ENCODE results near the gene CSTF2. TPM values are rescaled to one million over a fixed set of nuclear protein-coding genes. Genes with fewer than 3 reads are reported as not detected.
"Not testable (repeated sequence)": the region's sequence is repeated elsewhere in the genome, so short reads cannot be mapped to it uniquely, and the experiment has no call there.

CSTF2 gene
- total and polyA plus RNA-seq, 10 of the 15 experiments (the other 5 are each of a cell fraction or from before 2014, with no cell fraction given), result 7.7 to 66.6 (median 35.8) TPM

GRCh38 chrX:100796371-100796770 is 23.8 kb upstream of the CSTF2 start:
- H3K36me3 ChIP-seq (ENCODE audit: control insufficient read depth in 2 of 2, insufficient read depth in 2 of 2, low read length in 1 of 2); CTCF ChIA-PET; H3K9ac ChIP-seq (ENCODE audit: control insufficient read depth, insufficient read depth, low read length); H3K27ac ChIP-seq (ENCODE audit: control insufficient read depth, insufficient read depth); FAIRE-seq; H4K20me1 ChIP-seq (ENCODE audit: control insufficient read depth, insufficient read depth); RAD21 ChIA-PET (ENCODE audit: unreplicated experiment); H3K27me3 ChIP-seq (replicated peaks in 1 of 2; ENCODE audit: control insufficient read depth in 2 of 2, insufficient read depth in 2 of 2, low read length in 1 of 2); H2AFZ ChIP-seq (ENCODE audit: control insufficient read depth, low read depth, low read length); ATAC-seq; intact Hi-C loops (cut with micrococcal nuclease; ENCODE audit: unreplicated experiment); H3K4me2 ChIP-seq (ENCODE audit: control insufficient read depth, insufficient read depth); H3K79me2 ChIP-seq (ENCODE audit: control insufficient read depth, insufficient read depth, low read length); DNase-seq (ENCODE audit: low read depth, low spot score); H3K9me3 ChIP-seq (replicated peaks; ENCODE audit: control insufficient read depth, insufficient read depth, low read length); H3K4me3 ChIP-seq; POLR2A ChIA-PET; BruUV-seq (replicated peaks); in situ Hi-C loops (cut with MboI); H3K4me1 ChIP-seq (ENCODE audit: control insufficient read depth, insufficient read depth, low read length): not testable (repeated sequence)
- SMC1A ChIA-PET (ENCODE audit: uncharacterized antibody, unreplicated experiment), result interaction anchor here (0.8 kb wide), 1 partner anchor 27 kb away, joined by 3 read pairs; no protein-coding TSS in a partner anchor
- WGBS (ENCODE audit: insufficient coverage, insufficient replicate concordance, low lambda C conversion rate, missing lambda C conversion rate), result 50% methylated on average over 7 of the region's 7 CpGs

DNA sequence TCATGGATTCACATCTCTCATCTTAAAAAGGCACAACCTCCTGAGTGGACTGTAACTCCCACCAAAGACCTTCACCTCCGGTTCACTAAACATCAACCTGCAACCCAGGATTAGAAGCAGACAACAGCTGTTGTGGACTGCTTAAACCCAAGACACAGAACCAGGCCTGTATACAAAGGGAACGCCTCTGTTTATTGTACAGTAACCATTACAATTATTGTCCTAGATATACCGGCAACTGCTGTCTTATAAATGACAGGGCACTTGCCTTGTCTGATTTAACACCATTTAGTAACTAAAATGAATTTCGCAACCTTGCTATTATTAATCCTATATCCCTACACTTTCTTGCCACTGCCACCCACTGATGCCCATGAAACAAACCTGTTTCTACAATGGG is 22.8 kb upstream of the CSTF2 start:
- Histone ChIP-seq H3K4me3 (no peak overlapping the region), H3K4me1 (ENCODE audit: control insufficient read depth, insufficient read depth, low read length) (no peaks in the 10 kb centered on the region), H3K4me2 (ENCODE audit: control insufficient read depth, insufficient read depth) (no peak overlapping the region), H4K20me1 (ENCODE audit: control insufficient read depth, insufficient read depth) (no peaks in the 10 kb centered on the region), H3K9ac (ENCODE audit: control insufficient read depth, insufficient read depth, low read length) (no peak overlapping the region), H2AFZ (ENCODE audit: control insufficient read depth, low read depth, low read length) (no peak overlapping the region), H3K36me3 (ENCODE audit: control insufficient read depth in 2 of 2, insufficient read depth in 2 of 2, low read length in 1 of 2) (no peaks in the 10 kb centered on the region), H3K79me2 (ENCODE audit: control insufficient read depth, insufficient read depth, low read length) (no peaks in the 10 kb centered on the region), H3K27ac (ENCODE audit: control insufficient read depth, insufficient read depth) (no peak overlapping the region), H3K9me3 (replicated peaks; ENCODE audit: control insufficient read depth, insufficient read depth, low read length) (no peaks in the 10 kb centered on the region), H3K27me3 (replicated peaks in 1 of 2; ENCODE audit: control insufficient read depth in 2 of 2, insufficient read depth in 2 of 2, low read length in 1 of 2) (no peaks in the 10 kb centered on the region)
- WGBS (ENCODE audit: insufficient coverage, insufficient replicate concordance, low lambda C conversion rate, missing lambda C conversion rate), result 69% methylated on average over 4 of the region's 4 CpGs
- BruUV-seq (replicated peaks), result no TSS peak
- intact Hi-C loops (cut with micrococcal nuclease; ENCODE audit: unreplicated experiment), result no loop called here
- ChIA-PET RAD21 (ENCODE audit: unreplicated experiment) (no interaction called here), CTCF (no interaction called here), SMC1A (ENCODE audit: uncharacterized antibody, unreplicated experiment) (no interaction called here), POLR2A (no interaction called here)
- in situ Hi-C loops (cut with MboI), result no loop called here
- FAIRE-seq, result no peak
- DNase-seq (ENCODE audit: low read depth, low spot score), result no peak
- TF ChIP-seq SIN3A (IDR thresholded peaks at IDR 0.05; ENCODE audit: low read depth, low read length), result no peak
- no peak for ATAC-seq
